ENCODE results near the gene AATK. TPM values are rescaled to one million over a fixed set of nuclear protein-coding genes. Genes with fewer than 3 reads are reported as not detected.

AATK gene
- total and polyA plus RNA-seq, 2 donors (not counting 3 experiments of a cell fraction or from before 2014, with no cell fraction given): 0.69 to 1.00 TPM

GRCh38 chr17:81167194-81167524 lies 1.1 kb upstream of the AATK start:
- no TSS peak for BruUV-seq (replicated peaks)
- TF ChIP-seq JUN (IDR thresholded peaks at IDR 0.05; ENCODE audit: borderline replicate concordance, insufficient read depth, insufficient read length, low read depth): no peak
- no peak for TF ChIP-seq POLR2AphosphoS5 (IDR thresholded peaks at IDR 0.05; ENCODE audit: insufficient read depth, low read depth, low read length)
- no peak for TF ChIP-seq MYC (IDR thresholded peaks at IDR 0.05; ENCODE audit: low read depth, low read length)
- no peak for TF ChIP-seq CTCF (IDR thresholded peaks at IDR 0.05; ENCODE audit: extremely low read depth in 1 of 2, insufficient read depth in 1 of 2, low read depth in 1 of 2, low read length in 2 of 2)
- TF ChIP-seq FOS (IDR thresholded peaks at IDR 0.05; ENCODE audit: borderline replicate concordance, insufficient read depth, low read length): no peak
- TF ChIP-seq EZH2 (IDR thresholded peaks at IDR 0.05; ENCODE audit: borderline replicate concordance, low read depth, low read length, severe bottlenecking): no peak
- no peak for TF ChIP-seq POLR2A (IDR thresholded peaks at IDR 0.05; ENCODE audit: low read depth, low read length)
- no peak for TF ChIP-seq GATA2 (IDR thresholded peaks at IDR 0.05; ENCODE audit: insufficient read depth, insufficient read length, low read depth, low read length)
- Histone ChIP-seq H3K4me1 (ENCODE audit: control insufficient read depth, extremely low read depth, insufficient read depth, low read length) (no peaks in the 10 kb centered on the region), H3K79me2 (ENCODE audit: control insufficient read depth, insufficient read depth, low read length) (no peaks in the 10 kb centered on the region), H3K9me3 (replicated peaks; ENCODE audit: control insufficient read depth, insufficient read depth, low read length) (no peaks in the 10 kb centered on the region), H3K27ac (ENCODE audit: insufficient read depth, low read depth, low read length) (no peak overlapping the region), H4K20me1 (replicated peaks; ENCODE audit: control insufficient read depth, extremely low read depth, insufficient read depth, low read length) (no peaks in the 10 kb centered on the region), H2AFZ (ENCODE audit: low read depth, low read length) (no peak overlapping the region), H3K4me3 (replicated peaks in 1 of 3; ENCODE audit: insufficient read depth in 1 of 3, low read depth in 1 of 3, low read length in 3 of 3) (no peak overlapping the region), H3K36me3 (ENCODE audit: control insufficient read depth in 2 of 2, extremely low read depth in 1 of 2, insufficient read depth in 2 of 2, low read length in 2 of 2) (no peaks in the 10 kb centered on the region), H3K9ac (replicated peaks; ENCODE audit: extremely low read depth, insufficient read depth, low read length) (no peak overlapping the region), H3K9me1 (replicated peaks; ENCODE audit: control insufficient read depth, extremely low read depth, insufficient read depth, low read length) (no peaks in the 10 kb centered on the region), H3K4me2 (ENCODE audit: insufficient read depth, low read length) (no peak overlapping the region), H3K27me3 (ENCODE audit: control insufficient read depth in 2 of 2, insufficient read depth in 2 of 2, low read length in 2 of 2) (peaks cover 5 to 6% of the 10 kb centered on the region in 2 experiments)
- dilution Hi-C loops (cut with MboI; ENCODE audit: extremely low pct_ligation_motif_present, low sequenced_read_pairs) (no loop called here), intact Hi-C loops (cut with micrococcal nuclease) (no loop called here)
- FAIRE-seq (no peak), DNase-seq (ENCODE audit: low read depth, low spot score) (no peak)
- ChIA-PET CTCF (no interaction called here), POLR2A (interaction anchor here (0.6 kb wide), 1 partner anchor 418 kb away, joined by 5 read pairs; no protein-coding TSS in a partner anchor)

All from endothelial cell of umbilical vein (primary cell).